Breast epithelium (tissue), 4 donors: ENCODE results near the gene AQP4. TPM values are rescaled to one million over a fixed set of nuclear protein-coding genes. Genes with fewer than 3 reads are reported as not detected.
A peak's percentile ranks its signal among the peaks of the same experiment; 100 is the strongest.

Experiments
- DNase-seq, 2 donors: peaks; one replicate each; pipeline ENCODE4 v3.0.0-alpha.2; 2019; ENCODE audit warnings: low spot score in 2 of 2
- H3K27ac ChIP-seq, 2 donors: fragments of 200-600 bp; sonication (generic) in 1 of 2; one replicate each; pipeline ENCODE4 v1.5.1; 2016 to 2019; ENCODE audit warnings: mild to moderate bottlenecking in 1 of 2
- H3K27me3 ChIP-seq, 2 donors: fragments of 200-600 bp; sonication (generic) in 1 of 2; one replicate each; pipeline versions ENCODE4 v1.5.1 to v1.6.0; 2017 to 2019; ENCODE audit warnings: control low read depth in 1 of 2, mild to moderate bottlenecking in 1 of 2
- H3K36me3 ChIP-seq: fragments of 200-600 bp; one replicate; pipeline ENCODE4 v1.5.1; 2019
- H3K4me1 ChIP-seq, 2 donors: fragments of 200-600 bp; sonication (generic); one replicate each; pipeline ENCODE4 v1.5.1; 2016 to 2019; ENCODE audit warnings: control low read depth in 1 of 2
- H3K4me3 ChIP-seq, 3 donors: fragments of 200-600 bp; sonication (generic); 1 replicate in 2 of 3; 2 replicates in 1 of 3; pipeline ENCODE4 v1.5.1; 2016 to 2019; ENCODE audit warnings: mild to moderate bottlenecking in 3 of 3, moderate library complexity in 2 of 3
- H3K9me3 ChIP-seq, 2 donors: fragments of 200-600 bp; sonication (generic) in 1 of 2; one replicate each; pipeline ENCODE4 v1.5.1; 2016 to 2019; ENCODE audit warnings: control low read depth in 1 of 2
- CTCF ChIP-seq, 3 donors: fragments of 450-650 bp; IDR thresholded peaks; one replicate each; pipeline ENCODE4 v1.5.1; 2016 to 2017; ENCODE audit warnings: antibody characterized with exemption in 3 of 3, mild to moderate bottlenecking in 3 of 3, moderate library complexity in 3 of 3
- POLR2A ChIP-seq: fragments of 450-650 bp; IDR thresholded peaks from one replicate; pipeline ENCODE4 v1.6.1; 2016; ENCODE audit warnings: antibody characterized with exemption, mild to moderate bottlenecking, moderate library complexity
- POLR2AphosphoS5 ChIP-seq, 3 donors: sonication (generic); formaldehyde crosslinking; IDR thresholded peaks; one replicate each; pipeline ENCODE4 v1.6.1; 2017; ENCODE audit warnings: antibody characterized with exemption in 3 of 3
- intact Hi-C: fragments of 100-400 bp; cut with DNase I; formaldehyde crosslinking; loops from one replicate; pipeline ENCODE4 v1.15.1; 2023; ENCODE audit warnings: low total_unique reads
- total RNA-seq, 3 donors: library from RNA; depleted of rRNA; stranded (reverse); fragments of >200 nt; gene quantifications; one replicate each; pipeline ENCODE4 v1.1.0, GENCODE V29; 2016

Gene AQP4
- total RNA-seq, 3 donors from 2014 or later: 0.32 to 1.5 (median 0.33) TPM

DNA sequence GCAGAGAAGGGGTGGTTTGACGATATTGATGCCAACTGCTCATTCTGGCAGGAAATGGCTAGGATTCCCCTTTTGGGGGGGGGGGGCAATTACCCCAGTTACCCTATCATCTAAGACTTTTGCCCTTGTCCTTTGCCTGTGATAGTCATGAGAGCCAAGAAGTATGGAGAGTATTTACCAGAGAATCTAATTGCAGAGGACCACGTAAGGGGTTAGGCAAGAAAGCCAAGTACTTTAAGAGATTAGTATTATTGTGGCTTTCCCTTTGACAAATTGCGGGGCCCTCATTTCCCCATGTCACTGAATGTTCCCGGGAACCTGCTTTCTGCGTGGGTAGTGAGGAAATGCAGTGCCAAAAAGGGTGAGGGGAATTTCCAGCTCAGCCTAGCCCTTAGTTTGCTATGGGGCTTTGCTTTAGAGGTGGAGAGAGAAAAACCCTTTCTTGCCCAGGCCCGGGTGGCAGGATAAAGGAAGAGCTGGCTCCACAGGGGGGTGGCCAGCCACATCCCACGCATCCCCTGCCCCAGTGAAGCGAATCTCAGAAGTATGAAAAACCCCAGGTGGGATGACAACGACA is 1.5 kb downstream of the AQP4 start:
- no peak for DNase-seq
- Histone ChIP-seq H3K27ac (no peak overlapping the region), H3K4me1 (no peaks in the 10 kb centered on the region), H3K36me3 (no peaks in the 10 kb centered on the region), H3K27me3 (no peaks in the 10 kb centered on the region), H3K9me3 (no peaks in the 10 kb centered on the region), H3K4me3 (peak overlapping the region in 1 of 3 donors; percentile 67)
- intact Hi-C loops: no loop called here
- TF ChIP-seq POLR2AphosphoS5 (IDR thresholded peaks at IDR 0.05) (no peak), POLR2A (no peak), CTCF (IDR thresholded peaks at IDR 0.05) (no peak)

DNA sequence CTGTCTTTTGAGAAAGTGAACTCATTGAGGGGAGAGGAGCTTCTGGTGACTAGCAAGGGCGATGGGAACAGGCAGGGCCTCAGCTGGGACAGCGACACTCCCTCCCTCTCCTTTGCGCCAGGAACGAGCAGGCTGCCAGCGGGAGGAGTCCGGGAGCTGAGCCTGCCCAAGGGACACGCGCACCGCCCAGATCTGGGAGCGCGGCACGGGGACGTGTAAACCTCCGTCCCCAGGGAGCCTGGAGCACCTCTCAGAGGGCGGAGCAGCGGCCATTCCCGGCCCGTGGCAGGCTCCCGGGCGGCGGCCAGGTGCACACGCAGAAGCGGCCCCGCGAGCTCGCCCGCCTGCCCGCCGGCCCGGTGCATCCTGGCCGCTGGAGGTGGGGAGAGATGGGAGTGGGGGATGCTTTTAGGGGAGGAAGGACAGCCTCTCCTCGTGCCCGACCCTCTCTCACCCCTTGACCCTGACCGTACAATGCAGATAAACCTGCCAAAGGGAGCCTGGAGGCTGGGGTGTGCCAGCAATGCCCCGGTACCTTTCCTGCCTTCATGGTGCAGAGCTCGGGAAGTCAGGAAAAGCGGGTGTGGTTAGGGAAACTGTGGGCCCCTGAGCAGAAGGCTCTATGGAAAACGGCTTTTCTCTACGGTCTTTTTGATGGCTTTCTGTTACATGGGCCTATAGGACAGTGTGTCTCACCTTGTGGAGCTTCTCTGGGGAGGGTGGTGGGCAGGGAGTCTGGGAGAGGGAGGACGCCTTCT is 2.2 kb downstream of the AQP4 start:
- H3K27ac ChIP-seq: peak overlapping the region in 1 of 2 donors; percentile 44
- intact Hi-C loops: no loop called here
- H3K4me1 ChIP-seq: no peaks in the 10 kb centered on the region
- no peaks in the 10 kb centered on the region for H3K27me3 ChIP-seq
- peak overlapping the region; percentile 14 to 67 (median 54) for H3K4me3 ChIP-seq
- H3K36me3 ChIP-seq: no peaks in the 10 kb centered on the region
- no peaks in the 10 kb centered on the region for H3K9me3 ChIP-seq
- no peak for TF ChIP-seq POLR2A
- no peak for TF ChIP-seq POLR2AphosphoS5 (IDR thresholded peaks at IDR 0.05)
- TF ChIP-seq CTCF (IDR thresholded peaks at IDR 0.05): no peak
- DNase-seq: peak; percentile 63 to 68

DNA sequence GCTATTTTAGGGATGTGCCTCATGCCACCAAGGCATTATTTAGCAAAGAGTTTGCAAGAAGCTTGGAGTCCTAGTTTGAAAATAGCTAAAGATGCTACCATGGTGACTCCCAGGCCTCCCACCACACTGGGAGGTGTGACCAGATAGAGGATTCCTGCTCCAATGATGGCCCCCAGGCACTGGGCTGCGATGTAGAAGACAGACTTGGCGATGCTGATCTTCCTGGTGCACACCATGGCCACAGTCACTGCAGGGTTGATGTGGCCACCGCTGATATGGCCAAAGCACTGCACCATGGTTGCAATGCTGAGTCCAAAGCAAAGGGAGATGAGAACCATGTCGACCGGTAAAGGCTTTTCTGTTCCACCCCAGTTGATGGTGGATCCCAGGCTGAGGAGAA is 3.4 kb downstream of the AQP4 start:
- Histone ChIP-seq H3K36me3 (no peaks in the 10 kb centered on the region), H3K9me3 (no peaks in the 10 kb centered on the region), H3K4me1 (no peaks in the 10 kb centered on the region), H3K27me3 (no peaks in the 10 kb centered on the region), H3K4me3 (no peak overlapping the region), H3K27ac (no peak overlapping the region)
- DNase-seq: no peak
- intact Hi-C loops: no loop called here
- TF ChIP-seq POLR2AphosphoS5 (IDR thresholded peaks at IDR 0.05) (no peak), CTCF (IDR thresholded peaks at IDR 0.05) (no peak), POLR2A (no peak)

DNA sequence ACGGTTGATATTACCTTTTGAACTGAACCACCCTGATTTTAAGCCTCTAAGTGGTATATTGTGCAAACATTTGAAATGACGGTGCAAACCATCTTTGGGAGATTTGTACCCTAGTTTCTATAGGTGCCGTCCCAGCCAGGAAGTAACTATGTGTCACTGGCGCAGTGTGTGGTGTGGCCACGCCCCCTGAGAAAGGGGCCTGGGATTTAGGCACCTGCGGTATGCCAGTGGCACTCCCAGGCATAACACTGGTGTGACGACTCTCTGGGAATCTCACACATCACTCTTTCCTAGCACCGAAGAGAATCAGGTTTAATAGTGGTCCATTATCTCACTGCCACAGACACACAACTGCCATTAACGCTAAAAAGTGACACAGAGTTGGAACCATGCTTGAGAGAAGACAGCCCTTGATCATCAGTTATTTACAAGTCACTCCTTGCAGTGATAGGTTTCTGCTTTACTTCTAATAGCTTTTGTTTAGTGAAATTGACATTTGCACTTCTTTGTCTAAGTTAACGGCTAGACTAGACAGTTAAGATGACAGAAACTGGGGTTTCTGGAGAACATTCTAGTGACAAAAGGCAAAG is 11.1 kb downstream of the AQP4 start:
- intact Hi-C loops: no loop called here
- H3K27ac ChIP-seq: no peak overlapping the region
- DNase-seq: no peak
- H3K36me3 ChIP-seq: no peaks in the 10 kb centered on the region
- peaks cover 0 to 10% of the 10 kb centered on the region in 2 donors for H3K9me3 ChIP-seq
- H3K4me3 ChIP-seq: no peak overlapping the region
- H3K4me1 ChIP-seq: no peaks in the 10 kb centered on the region
- no peaks in the 10 kb centered on the region for H3K27me3 ChIP-seq
- no peak for TF ChIP-seq CTCF (IDR thresholded peaks at IDR 0.05)
- no peak for TF ChIP-seq POLR2AphosphoS5 (IDR thresholded peaks at IDR 0.05)
- no peak for TF ChIP-seq POLR2A

DNA sequence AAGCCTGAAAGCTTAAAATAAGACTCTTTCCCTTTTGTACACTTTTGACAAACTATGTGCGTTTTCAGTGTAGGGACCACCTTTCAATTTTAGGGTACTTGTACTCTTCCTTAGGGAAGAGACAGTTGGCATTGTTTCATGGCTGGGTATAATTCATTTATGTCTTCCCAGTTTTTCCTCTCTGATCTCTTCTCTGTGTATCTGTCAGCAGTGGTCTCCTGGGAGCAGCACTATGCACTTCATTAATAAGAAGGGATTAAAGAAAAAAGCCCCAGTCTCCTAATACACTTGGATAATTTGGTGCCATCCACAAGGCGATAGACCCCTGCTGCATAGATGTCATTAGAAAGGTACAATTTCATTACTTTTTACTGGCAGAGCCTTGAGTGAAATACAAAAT is 12.1 kb downstream of the AQP4 start:
- no peaks in the 10 kb centered on the region for H3K27me3 ChIP-seq
- no peak overlapping the region for H3K4me3 ChIP-seq
- H3K27ac ChIP-seq: no peak overlapping the region
- intact Hi-C loops: no loop called here
- H3K9me3 ChIP-seq: peaks cover 0 to 10% of the 10 kb centered on the region in 2 donors
- DNase-seq: no peak
- no peak for TF ChIP-seq POLR2A
- TF ChIP-seq POLR2AphosphoS5 (IDR thresholded peaks at IDR 0.05): no peak
- TF ChIP-seq CTCF (IDR thresholded peaks at IDR 0.05): no peak
- no peaks in the 10 kb centered on the region for H3K36me3 ChIP-seq
- no peaks in the 10 kb centered on the region for H3K4me1 ChIP-seq
